Hematopoietic multipotent progenitor cell (in vitro differentiated cells): Measurements from ENCODE around the gene SNAI1. TPM values are rescaled to one million over a fixed set of nuclear protein-coding genes. Genes with fewer than 3 reads are reported as not detected.
"Not testable (repeated sequence)": the region's sequence is repeated elsewhere in the genome, so short reads cannot be mapped to it uniquely, and the experiment has no call there.

Source experiments
- DNase-seq, 3 donors: peaks; one replicate each; pipeline ENCODE4 v3.0.0-alpha.2; 2011 to 2015; ENCODE audit warnings: low read depth in 2 of 3, low spot score in 2 of 3
- total RNA-seq: library from RNA; depleted of rRNA; stranded (reverse); fragments of >200 nt; gene quantifications from one replicate; pipeline ENCODE4 v1.2.3, GENCODE V29; 2012

Gene SNAI1
- total RNA-seq, 1 donor = 1.1 TPM

GRCh38 chr20:50011597-50011996 is 28.8 kb downstream of the SNAI1 start:
- not testable (repeated sequence) for DNase-seq

DNA sequence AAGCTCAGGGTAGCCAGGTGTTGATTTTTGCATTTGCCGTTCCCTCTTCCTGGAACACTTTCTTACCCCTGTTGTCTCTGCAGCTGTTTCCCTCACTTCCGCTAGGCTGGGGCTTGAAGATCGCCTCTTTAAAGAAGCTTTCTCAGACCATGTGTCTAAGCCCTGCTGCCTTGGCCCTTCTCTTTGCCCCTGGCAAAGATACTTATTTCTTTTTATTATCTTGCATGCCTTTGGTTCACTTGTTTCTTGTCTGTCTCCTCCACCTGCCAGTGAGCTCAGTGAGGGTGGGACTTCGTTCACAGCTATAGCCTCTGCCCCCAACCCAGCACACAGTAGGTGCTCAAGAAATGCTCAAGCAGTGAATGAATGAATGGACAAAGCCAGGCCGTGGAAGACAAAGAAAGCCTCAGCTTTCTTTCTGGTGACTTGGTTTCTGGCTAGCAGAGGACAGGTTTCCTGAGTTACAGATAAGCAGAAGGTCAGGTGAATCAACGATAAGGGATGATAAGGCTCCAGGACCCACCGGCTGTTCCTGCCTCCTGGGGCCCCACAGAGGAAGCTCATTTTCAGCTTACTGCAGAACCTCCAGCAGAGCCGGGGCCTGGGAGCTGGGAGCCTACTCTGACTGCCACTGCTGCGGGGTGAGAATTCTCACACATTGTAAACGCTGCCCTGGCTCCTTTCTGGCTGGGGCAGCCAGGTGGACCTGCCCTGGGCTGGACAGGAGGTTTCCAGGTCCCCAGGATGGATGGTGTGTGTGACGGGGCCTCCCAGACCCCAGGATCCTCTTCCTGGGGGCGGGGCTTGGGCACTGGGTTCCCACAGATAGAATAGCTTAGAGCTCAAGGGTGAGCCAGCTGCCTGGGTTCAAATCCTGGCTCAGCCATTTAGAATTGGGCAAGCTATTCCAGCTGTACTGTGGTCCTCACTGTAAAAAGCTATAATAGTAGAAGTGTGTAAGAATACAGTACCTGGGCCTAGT is 29.8 kb downstream of the SNAI1 start:
- peak in 2 of 3 donors; percentile 75 to 91 for DNase-seq

DNA sequence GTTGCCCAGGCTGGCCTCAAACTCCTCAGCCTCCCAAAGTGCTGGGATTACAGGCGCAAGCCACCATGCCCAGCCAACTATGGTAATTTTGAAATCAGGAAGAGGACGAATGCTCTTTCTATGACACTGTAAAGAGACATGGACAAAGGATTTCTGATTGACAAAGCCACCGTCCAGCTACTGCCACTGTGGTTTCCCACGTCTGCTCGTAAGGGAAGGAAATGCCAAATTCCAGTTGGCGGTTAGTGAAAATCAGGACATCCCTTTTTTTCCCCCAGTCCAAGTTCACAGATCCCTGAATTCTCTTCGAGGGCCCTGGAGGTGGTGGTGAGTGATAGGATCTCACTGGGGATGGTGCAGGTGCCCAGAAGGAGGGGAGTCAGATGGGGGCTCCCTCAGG is 31.2 kb downstream of the SNAI1 start:
- no peak for DNase-seq

DNA sequence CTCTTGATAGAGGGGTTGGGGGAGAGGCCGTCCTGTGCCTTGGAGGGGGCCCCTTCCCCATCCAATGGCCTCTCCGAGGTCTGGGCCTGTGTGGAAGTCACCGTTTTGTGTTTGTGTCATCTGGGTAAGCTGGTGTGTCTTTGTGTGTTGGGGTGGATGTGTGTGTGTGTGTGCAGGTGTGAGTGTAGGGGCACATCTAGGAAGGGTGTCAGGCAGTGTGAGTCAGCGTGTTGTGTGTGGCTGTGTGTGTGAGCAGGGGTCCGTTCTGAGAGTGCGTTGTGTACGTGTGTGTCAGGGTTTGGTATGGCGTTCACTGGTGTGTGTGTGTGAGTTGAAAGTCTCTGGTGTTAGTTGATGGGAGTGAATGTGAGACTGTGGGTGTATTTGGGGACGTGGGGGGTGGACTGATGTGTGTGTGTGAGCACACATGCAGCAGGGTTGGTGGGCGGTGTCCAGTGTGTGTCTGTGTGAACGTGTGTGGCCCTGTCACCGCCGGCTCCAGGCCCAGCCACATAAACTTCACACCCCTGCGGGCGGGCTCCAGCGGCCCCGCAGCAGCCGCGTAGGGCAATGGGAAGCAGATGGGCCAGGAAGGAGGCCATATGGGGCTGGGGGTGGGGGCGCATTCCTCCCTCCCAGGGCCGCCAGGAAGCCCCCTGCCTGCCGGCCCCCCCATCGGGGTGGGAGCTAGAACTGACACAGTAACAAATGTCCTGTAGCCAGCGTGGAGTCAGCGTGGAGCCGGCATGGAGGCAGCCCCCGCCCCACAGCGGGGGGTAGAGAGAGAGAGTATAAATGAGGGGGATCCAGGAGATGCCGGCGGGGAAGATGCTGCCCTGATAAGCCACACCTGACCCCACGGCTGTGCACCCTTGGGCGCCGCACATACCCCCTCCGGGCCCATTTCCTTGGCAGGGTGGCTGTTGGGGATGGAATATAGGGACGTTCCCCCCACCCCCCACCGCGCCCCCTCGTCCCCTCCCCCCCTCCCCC is 32.1 kb downstream of the SNAI1 start:
- peak in 2 of 3 donors; percentile 40 to 72 for DNase-seq

DNA sequence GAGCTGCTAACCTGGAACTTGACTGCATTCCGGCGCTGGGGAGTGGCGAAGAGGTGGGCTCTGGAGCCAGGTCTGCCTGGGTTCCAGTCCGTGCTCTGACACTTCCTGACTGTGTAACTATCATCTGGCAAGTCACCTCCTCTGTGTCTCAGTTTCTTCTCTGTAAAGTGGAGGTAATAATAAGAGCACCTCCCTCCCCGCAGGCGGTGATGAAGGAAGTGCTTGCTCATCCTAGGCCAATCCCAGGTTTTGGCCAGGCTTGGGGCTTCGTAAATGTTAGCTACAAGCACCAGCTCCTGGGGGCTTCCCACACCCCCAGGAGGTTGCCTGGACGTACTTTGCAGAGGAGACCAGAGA is 32.8 kb downstream of the SNAI1 start:
- DNase-seq = no peak

DNA sequence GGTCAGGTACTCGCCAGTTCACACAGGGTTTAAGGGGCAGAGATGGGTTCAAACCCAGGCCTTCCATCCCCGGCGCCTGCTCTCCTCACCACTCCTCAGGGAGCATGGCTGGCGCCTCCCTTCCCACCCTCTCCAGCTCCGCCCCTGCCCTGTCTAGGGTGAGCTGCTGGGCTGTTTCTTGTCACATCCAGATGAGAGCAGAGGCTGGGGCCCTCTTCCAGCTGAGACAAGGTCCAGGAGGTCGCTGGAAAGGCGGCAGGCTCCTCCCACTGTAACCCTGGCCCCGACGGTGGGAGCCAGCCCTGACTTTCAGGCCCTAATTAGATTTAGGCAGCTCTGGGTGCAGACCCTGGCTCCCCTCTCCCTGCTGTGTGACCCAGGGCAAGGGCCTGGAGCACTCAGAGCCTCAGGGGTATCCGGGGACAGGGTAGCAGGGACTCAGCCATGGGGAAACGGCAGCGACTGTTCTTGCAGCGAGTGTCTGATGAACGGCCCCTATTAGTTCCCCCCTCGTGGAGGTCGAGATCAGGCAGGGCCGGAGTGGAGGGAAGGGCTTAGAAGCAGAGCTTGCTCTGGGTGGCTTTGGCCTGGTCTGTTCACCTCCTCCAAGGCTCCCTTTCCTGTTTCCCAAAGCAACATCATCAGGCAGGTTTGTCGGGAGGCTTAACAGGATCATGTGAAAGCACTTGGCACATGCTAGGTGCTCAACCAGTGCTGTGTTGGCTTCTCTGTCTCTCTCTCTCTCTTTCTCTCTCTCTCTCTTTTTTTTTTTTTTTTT is 33.4 kb downstream of the SNAI1 start:
- DNase-seq = no peak

DNA sequence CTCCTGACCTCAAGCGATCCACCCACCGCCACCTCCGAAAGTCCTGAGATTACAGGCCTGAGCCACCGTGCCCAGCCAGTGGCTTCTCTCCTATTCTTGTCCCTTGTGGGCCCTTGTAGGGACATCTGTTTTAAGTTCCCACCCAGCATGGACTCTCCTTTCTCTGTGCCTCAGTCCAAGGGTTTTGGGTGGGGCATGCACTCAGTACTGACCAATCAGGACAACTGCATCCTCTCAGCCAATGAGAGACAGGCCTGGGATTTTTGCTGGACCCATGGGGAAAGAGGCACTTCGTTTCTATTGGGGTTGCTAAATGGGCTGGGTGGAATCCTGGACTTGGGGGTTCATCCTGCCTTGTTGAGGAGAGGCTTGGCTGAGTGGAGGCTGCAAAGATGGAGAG is 34.4 kb downstream of the SNAI1 start:
- DNase-seq = no peak

GRCh38 chr20:50017576-50018248 is 34.9 kb downstream of the SNAI1 start:
- no peak for DNase-seq

DNA sequence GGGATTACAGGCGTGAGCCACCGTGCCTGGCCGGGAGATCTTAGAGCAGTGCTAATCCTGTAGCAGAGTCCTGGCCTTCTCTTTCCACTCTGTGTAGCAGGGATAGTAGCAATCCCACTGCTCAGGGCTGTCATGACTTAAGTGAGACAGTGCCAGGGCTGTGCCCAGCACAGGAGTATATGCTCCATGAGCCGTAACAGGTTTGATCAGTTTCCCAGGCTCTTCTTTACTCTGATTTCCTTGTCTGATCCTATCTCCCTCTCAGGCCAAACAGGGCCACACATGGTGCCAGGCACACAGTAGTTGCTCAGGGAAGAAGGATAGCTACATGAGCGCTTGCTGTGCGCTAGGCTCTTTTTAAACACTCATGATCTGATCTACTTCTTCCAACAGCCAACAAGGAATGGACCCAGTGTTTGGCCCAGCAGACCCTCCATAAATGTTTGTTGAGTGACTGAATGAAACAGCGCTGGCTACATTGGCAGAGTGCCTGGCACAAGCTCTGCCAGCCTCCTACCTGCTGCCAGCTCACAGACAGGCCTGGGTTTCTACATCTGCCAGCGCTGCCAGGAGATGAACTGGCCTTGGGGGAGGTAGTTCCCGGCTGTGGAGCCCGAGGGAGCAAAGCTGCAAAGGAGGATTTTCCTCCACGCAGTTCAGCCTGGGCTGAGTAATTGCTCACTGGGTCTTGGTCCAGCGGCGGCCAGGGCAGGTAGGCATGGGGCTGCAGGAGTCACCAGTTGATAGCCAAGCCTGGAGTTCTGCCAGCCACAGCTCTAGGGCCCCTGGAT is 36.9 kb downstream of the SNAI1 start:
- DNase-seq = no peak

DNA sequence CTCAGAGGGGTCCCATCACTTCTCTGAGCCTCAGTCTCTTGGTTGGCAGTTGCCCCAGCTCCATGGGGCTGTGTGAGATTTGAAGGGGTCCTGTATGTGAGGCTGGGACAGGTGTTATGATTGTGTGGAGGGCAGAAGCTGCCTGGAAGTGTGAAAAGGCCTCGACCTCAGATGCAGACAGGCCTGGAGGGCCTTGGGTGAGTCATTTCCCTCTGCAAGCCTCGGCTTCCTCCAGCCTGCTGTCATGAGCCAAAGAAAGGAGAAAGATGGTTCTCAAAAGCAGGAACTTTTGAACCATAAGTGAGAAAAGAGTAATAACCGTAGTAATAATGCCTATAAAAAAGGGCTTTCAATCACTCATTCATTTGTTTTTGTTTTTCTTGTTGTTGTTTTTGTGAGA is 37.5 kb downstream of the SNAI1 start:
- DNase-seq = peak in 1 of 3 donors; percentile 33

DNA sequence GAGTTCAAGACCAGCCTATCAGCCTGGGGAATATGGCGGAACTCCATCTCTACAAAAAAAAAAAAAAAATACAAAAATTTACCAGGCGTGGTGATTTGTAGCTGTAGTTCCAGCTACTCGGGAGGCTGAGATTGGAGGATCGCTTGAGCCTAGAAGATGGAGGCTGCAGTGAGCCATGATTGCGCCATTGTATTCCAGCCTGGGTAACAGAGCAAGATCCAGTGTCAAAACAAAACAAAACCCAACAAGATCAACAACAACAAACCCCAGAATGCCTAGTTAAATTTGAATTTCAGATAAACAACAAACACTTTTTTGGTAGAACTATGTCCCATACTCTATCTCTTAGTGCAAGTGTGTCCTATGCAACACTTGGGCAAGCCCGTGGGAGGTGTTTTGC is 39.9 kb downstream of the SNAI1 start:
- DNase-seq = no peak

GRCh38 chr20:50023116-50023805 is 40.5 kb downstream of the SNAI1 start:
- no peak for DNase-seq

DNA sequence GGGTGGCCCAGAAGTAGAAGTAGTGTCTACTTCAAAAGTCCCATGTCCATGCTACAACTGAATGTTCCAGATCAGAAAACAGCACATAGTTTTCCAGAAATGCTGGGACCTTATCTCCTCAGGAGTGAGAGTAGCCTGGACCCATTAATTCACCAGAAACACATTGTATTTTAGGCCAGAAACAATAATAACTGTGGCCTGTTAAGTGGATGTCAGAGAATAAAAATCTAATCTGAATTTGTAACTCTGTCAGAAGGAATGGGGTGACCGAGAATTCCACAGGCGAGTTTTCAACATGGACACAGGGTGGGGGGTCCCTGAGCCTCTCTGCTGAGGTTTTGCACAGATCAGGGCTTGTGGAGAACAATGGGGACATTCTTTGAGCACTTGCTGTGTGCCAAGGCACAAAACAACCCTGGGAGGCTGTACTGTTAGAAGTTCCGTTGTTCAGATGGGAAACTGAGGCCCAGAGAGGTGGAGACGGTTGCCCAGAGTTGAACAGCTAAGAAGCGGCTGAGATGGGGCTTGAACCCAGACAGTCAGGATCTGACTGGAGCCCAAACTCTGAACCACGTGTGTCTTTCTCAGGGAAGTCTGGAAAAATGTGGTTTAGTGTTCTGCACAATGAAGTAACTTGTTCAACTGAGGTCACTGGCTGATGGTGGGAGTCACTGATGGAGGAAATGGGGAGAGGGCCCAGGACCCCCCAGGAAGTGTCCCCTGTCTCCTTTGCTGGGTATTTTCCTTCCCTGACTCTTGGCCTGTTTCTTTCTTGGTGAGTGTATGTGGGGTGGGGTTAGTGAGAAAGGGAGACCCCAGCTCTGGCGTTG is 44.2 kb downstream of the SNAI1 start:
- DNase-seq = no peak

GRCh38 chr20:50027611-50028105 is 44.9 kb downstream of the SNAI1 start:
- no peak for DNase-seq

GRCh38 chr20:50029083-50029696 is 46.4 kb downstream of the SNAI1 start:
- no peak for DNase-seq

DNA sequence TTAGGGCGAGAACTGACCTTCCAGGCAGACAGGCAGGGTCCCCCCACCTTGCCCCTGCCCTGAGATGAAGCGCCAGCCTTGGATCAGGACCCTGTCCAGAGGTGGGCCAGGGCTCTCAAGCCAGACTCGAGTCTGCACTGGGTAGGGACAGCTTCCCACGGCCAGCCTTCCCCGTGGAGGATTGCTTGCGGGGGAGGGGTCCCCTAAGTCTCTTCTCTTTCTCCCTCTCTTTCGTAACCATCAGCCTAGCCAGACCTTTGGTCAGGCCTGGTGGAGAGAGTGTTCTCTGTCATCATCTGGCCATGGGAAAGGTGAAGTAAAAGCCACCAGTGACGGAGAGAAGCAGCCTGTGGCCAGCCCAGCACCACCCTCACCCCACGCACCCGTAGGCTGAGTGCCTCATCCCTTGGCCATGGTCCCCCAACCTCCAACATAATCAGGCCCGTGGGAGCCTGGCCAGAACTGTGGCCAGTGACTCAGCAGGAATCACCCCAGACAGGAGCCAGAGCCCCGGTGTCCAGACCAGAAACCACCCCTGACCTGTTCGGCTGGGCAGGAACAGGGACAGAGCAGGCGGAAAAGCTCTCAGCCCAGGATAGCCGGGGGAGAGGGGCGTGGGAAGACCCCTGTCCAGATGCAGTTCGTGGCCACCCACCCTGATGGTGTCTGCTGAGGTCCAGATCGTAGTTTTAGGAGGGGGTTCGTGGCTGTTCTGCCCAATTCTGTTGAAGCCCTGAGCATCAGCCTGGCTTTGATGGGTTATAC is 47.1 kb downstream of the SNAI1 start:
- no peak for DNase-seq
